PFSK-1 (cell line): Measurements from ENCODE around the gene WDR70.

Experiments
- FOXP2 ChIP-seq: optimal IDR thresholded peaks from 2 replicates; pipeline ENCODE3; 2011; ENCODE audit warnings: borderline replicate concordance, control low read depth, inconsistent platforms; ENCODE audit not compliant: insufficient read depth; ENCODE audit errors: extremely low read length, extremely low read depth
- POLR2AphosphoS5 ChIP-seq: IDR thresholded peaks from 2 replicates; pipeline ENCODE4 v1.6.1; 2012; ENCODE audit warnings: low read depth, mild to moderate bottlenecking, control low read depth, low read length, moderate library complexity
- REST ChIP-seq, 2 experiments: IDR thresholded peaks; 2 replicates each; pipeline versions ENCODE4 v1.6.1 to v1.8.0; 2011 to 2012; ENCODE audit warnings: low read depth in 2 of 2, low read length in 2 of 2, control low read depth in 1 of 2, inconsistent platforms in 1 of 2, mild to moderate bottlenecking in 1 of 2, moderate library complexity in 1 of 2; ENCODE audit not compliant: insufficient read depth in 1 of 2
- SIN3A ChIP-seq: IDR thresholded peaks from 2 replicates; pipeline ENCODE4 v1.6.1; 2012; ENCODE audit warnings: mild to moderate bottlenecking, low read length, moderate library complexity, borderline replicate concordance; ENCODE audit not compliant: insufficient read depth
- TAF1 ChIP-seq: IDR thresholded peaks from 2 replicates; pipeline ENCODE4 v1.6.1; 2012; ENCODE audit warnings: low read length, control low read depth, borderline replicate concordance; ENCODE audit not compliant: insufficient read depth

The WDR70 gene

GRCh38 chr5:37552770-37553719 lies 173.9 kb downstream of the WDR70 start:
- TF ChIP-seq TAF1, result no peak
- no peak for TF ChIP-seq POLR2AphosphoS5
- TF ChIP-seq SIN3A, result no peak
- TF ChIP-seq FOXP2, result no peak
- TF ChIP-seq REST (IDR thresholded peaks at IDR 0.05; ENCODE audit: insufficient read depth in 1 of 2, low read depth in 2 of 2, low read length in 2 of 2), result no peak

- TF ChIP-seq TAF1, result no peak
- no peak for TF ChIP-seq SIN3A
- TF ChIP-seq FOXP2, result no peak
- TF ChIP-seq REST (IDR thresholded peaks at IDR 0.05; ENCODE audit: insufficient read depth in 1 of 2, low read depth in 2 of 2, low read length in 2 of 2), result no peak
- TF ChIP-seq POLR2AphosphoS5, result no peak
Measured at GRCh38 chr5:37553720-37554404, 174.7 kb downstream of the WDR70 start.

GRCh38 chr5:37554405-37554739 lies 175.3 kb downstream of the WDR70 start:
- TF ChIP-seq SIN3A (no peak), FOXP2 (no peak), REST (IDR thresholded peaks at IDR 0.05; ENCODE audit: insufficient read depth in 1 of 2, low read depth in 2 of 2, low read length in 2 of 2) (no peak), TAF1 (no peak), POLR2AphosphoS5 (no peak)

- no peak for TF ChIP-seq FOXP2
- TF ChIP-seq REST (IDR thresholded peaks at IDR 0.05; ENCODE audit: insufficient read depth in 1 of 2, low read depth in 2 of 2, low read length in 2 of 2), result no peak
- no peak for TF ChIP-seq SIN3A
- TF ChIP-seq TAF1, result no peak
- no peak for TF ChIP-seq POLR2AphosphoS5
Measured at GRCh38 chr5:37554938-37555337, 175.8 kb downstream of the WDR70 start.
